ENCODE results near the gene UGT1A7.
"Not testable (repeated sequence)": the region's sequence is repeated elsewhere in the genome, so short reads cannot be mapped to it uniquely, and the experiment has no call there.

UGT1A7 gene

DNA sequence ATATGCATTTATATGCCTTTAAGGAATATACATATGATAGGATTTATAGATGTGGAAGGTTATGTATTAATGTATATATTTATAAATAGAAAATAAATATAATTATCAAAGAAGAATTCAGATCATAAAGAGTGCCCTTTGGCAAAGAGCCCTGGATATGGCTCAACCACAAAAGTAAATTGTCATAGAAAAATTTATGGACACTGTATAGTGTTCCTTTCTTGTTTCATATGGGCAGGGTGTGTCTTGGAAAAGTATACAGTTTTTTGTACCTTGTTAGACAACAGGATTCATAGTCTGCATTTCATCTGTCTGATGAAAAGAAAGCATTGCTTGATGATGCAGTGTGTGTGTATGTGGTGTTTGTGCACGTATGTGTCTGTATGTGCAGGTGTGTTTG lies 2.9 kb downstream of the UGT1A7 start:
- DNase-seq, result no peak

GRCh38 chr2:233686928-233687327 lies 5.2 kb downstream of the UGT1A7 start:
- no peak for DNase-seq

GRCh38 chr2:233688341-233688740 lies 6.6 kb downstream of the UGT1A7 start:
- no peak for DNase-seq

- no peak for DNase-seq
Observed at GRCh38 chr2:233689031-233689430, 7.3 kb downstream of the UGT1A7 start.

DNA sequence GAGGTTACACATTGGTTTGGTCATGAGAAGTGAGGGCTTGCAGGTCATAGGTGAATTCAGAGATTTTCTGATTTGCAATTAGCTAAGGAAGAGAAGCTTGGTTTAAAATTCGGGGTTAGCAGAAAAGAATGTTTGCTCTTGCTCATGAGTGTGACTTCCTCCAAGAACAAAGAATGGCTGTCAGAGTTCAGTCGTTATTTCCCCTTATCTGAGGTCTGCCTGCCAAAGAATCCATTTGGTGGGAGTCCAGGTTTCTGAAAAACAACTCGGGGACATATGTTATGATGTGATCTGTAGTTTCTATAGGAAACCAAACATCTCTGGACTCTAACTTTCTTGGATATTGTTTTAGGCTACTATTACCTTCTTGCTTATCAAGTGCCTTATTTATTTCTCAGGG lies 7.8 kb downstream of the UGT1A7 start:
- no peak for DNase-seq

DNA sequence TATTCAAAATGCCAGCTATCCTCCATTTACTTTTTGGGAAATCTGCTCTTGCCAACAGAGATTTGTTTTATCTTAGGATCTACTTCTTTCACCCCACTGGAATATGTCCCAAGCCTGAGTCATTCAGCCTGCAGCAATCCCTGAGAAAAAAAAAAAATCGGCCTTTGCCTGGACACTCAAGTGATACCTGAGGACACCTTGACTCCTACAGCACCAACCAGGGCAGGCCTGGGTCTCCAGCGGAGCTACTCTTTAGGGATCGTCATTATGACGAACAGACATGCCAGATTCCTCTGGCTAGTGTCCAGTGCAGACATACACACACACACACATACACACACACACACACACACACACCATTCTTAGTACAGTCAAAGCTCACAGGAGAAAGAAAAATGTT lies 8.7 kb downstream of the UGT1A7 start:
- no peak for DNase-seq

DNA sequence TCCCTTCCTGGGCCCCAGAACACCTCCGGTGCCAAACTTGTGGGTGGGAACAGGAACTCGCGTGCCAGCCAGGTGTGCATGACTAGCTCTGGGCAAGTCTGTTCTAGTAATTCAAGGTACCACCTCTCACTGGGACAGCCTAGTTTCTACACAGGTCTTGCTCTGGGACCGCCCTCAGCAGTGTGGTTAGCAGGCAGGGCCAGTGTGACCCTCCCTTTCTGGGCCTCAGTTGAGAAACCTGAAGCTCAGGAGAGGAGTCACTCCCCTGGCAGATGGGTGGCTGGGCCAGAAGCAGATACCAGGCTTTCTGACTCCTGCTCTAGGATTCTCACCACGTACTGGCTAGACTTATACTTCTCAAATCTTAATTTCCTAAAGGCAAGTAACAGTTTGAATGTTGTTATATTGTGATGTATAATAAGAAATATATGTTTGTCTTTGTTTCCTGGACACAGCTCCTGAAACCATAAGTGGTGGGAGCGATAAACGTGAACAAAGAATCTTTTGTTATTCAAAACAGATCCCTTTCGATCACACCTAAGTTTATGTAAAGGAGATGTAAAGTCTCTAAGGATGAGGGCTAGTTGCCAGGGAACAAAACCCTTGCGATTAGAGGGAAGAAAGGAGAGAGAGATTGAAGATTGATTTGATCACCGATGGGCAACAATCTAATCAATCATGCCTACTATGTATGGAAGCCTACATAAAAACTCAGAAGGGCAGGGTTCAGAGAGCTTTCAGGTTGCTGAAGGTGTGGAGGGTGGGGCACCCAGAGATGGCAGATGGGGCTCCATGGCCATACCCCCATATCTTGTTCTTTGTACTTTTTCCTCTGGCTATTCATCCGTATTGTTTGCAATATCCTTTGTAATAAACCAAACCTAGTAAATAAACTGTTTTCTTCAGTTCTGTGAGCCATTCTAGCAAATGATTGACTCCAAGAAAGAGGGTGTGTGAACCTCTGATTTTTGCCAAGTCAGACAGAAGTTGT lies 10.0 kb downstream of the UGT1A7 start:
- no peak for DNase-seq

DNA sequence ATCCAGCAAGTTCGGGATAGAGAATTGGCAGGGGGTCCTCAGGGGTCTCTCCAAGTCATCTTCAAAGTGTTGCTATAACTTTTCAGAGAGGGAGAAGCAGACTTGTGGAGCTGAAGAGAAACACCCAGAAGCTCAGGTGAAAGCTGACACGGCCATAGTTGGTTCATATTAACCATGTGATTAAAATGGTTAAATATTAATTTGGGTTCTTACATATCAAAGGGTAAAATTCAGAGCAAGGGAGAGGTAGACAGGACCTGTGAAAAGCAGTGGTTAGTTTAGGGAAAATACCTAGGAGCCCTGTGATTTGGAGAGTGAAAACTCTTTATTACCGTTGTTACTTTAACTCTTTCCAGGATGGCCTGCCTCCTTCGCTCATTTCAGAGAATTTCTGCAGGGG lies 10.9 kb downstream of the UGT1A7 start, which contains the start of gene UGT1A6:
TSS of gene UGT1A6 (plus strand) at position 243 of the 400 bp plus-strand sequence. CDS start at position 358, 115 bp downstream.
- DNase-seq, result no peak

GRCh38 chr2:233693963-233694362 lies 12.3 kb downstream of the UGT1A7 start:
- DNase-seq, result no peak

GRCh38 chr2:233698740-233699139 lies 17.0 kb downstream of the UGT1A7 start:
- no peak for DNase-seq

- no peak for DNase-seq
Observed at GRCh38 chr2:233699424-233700027, 17.8 kb downstream of the UGT1A7 start.

DNA sequence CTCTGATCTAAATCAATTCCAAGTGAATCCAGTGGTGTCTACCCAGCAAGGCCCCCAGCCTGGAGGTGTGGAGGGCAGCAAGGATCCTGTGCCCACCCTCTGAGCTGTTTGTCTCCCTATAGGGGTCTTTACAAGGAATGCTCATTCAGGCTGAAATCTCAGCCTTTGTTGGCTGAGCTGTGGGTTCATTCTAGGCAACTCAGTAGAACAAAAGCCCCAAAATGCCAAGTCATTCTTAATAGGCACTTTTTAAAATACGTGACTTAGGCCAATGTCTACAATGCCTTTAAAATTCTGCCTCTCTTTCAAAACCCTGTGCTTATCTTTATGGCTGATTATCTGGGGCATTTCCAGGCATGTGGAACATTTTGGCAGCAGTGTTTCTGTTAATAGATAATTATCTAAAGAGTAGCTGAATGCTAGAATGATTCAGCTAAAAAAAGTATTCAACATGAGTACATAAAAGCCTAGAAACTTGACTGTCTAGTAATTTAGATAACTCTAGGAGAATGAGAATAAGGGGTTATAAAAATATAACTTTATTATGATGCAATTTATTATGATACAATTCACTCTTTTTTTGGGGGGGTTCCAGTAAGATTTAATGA lies 18.4 kb downstream of the UGT1A7 start:
- no peak for DNase-seq

DNA sequence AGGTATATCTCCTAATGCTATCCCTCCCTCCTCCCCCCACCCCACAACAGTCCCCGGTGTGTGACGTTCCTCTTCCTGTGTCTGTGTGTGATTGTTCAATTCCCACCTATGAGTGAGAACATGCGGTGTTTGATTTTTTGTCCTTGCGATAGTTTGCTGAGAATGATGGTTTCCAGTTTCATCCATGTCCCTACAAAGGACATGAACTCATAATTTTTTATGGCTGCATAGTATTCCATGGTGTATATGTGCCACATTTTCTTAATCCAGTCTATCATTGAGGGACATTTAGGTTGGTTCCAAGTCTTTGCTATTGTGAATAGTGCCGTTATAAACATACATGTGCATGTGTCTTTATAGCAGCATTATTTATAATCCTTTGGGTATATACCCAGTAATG lies 19.1 kb downstream of the UGT1A7 start:
- not testable (repeated sequence) for DNase-seq

- DNase-seq, result no peak
Observed at GRCh38 chr2:233702238-233702637, 20.5 kb downstream of the UGT1A7 start.

- DNase-seq, result no peak
Observed at GRCh38 chr2:233705911-233706506, 24.3 kb downstream of the UGT1A7 start.

DNA sequence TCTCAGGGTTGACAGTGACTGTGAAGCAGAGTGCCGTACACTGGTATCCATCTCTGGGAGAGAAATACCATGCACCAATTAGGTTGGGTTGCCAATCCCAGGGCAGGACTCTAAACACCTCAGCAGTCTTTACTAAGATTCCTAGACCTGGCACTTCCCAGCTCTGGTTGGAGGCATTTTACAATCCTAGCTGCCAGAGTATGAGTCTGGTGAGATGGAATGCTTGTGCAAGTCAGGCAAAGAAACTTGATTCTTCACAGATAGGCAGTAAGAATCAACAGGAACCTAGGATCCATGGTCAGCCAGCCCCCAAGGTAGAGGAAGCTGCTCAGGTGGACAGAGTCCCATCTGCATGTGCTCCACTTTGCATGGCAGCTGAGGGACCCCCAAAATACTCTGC lies 25.0 kb downstream of the UGT1A7 start:
- no peak for DNase-seq

DNA sequence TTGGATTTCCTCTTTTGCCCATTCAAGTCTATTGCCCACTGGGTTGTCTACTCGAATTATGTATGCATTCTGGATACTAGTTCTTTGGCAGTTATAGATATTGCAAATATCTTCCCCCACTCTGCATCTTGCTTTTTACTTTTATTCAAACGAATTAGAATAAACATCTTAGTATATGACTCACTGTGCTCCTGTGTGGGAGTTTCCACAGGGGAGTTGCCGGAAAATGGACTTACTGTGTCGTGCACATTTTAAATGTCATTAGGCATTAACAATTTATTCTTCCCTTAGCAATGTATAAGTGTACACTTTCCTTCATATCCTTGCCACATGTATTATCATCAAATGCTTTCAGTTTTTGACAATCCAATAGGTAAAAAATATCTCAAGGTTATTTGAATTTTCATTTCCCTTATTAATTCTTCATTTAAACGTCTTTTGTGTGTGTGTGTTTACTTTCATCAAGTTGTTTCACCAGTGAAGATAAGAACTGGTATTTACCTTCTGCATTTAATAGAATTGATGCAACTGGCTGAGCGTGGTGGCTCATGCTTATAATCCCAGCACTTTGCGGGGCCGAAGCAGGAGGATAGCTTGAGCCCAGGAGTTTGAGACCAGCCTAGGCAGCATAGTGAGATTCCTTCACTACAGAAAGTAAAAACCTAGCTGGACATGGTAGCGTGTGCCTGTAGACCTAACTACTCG lies 26.4 kb downstream of the UGT1A7 start:
- DNase-seq, result no peak

- no peak for DNase-seq
Observed at GRCh38 chr2:233708942-233709341, 27.2 kb downstream of the UGT1A7 start.

DNA sequence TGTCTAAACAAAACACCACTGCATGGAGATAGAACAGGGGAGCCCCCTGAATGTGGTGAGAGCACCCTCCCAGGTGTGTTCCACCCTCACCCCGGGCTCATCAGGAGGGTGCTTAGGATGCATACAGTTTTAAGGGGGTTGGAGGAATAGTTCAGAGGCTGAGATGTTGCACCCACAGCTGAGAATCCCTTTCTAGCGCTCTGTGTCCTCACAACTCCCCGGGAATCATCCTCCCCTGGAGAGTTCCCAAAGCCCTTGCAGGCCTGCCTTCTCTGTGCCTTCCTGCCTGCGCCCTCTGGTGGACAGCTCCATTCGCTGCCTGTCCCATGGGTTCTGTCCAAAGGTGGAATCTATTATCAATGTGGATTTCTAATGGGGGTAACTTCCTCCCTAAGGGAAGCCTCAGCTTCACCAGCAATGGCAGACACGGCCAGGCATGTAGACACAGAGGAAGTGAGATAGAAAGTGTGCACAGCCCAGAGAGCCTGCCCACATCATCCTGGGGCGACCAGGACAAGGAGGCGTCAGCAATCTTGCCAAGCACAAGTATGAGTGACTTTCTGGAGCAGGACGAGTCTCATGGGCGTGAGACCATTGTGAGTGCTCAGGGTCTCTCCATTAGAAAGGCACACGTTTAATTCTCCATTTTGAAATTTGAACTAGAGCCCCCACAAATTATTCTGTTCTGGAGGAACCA lies 29.8 kb downstream of the UGT1A7 start:
- DNase-seq, result peak; percentile 7

DNA sequence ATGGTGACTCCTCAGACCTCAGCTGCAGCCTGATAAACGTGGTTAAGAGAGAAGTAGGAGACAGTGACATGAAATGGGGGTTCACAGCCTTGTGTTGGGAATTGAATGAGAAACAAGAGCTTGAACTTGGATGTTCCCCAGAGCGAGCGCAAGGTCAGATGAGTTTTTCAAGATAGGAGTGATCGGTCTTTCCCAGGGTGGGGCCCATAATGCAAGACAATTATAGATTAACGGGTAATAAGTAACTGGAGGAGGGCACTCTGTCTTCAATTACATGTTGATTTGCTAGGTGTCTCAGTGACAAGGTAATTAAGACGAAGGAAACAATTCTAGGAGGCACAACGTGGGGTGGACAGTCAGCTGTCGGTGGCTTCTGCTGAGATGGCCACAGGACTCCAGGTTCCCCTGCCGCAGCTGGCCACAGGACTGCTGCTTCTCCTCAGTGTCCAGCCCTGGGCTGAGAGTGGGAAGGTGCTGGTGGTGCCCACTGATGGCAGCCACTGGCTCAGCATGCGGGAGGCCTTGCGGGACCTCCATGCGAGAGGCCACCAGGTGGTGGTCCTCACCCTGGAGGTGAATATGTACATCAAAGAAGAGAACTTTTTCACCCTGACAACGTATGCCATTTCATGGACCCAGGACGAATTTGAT lies 31.0 kb downstream of the UGT1A7 start, which contains the start of gene UGT1A5:
TSS of gene UGT1A5 (plus strand) at position 297 of the 651 bp plus-strand sequence. CDS start at position 382, 85 bp downstream.
- DNase-seq, result no peak

DNA sequence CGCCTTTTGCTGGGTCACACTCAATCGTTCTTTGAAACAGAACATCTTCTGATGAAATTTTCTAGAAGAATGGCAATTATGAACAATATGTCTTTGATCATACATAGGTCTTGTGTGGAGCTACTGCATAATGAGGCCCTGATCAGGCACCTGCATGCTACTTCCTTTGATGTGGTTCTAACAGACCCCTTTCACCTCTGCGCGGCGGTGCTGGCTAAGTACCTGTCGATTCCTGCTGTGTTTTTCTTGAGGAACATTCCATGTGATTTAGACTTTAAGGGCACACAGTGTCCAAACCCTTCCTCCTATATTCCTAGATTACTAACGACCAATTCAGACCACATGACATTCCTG lies 31.5 kb downstream of the UGT1A7 start:
- no peak for DNase-seq
